NCI-H2171 treated with DMSO at 0.1 percent for 48 hours (cell line): ENCODE measurements around the gene TRAF5.
"Not testable (repeated sequence)": the region's sequence is repeated elsewhere in the genome, so short reads cannot be mapped to it uniquely, and the experiment has no call there.

Source experiments
- DNase-seq: peaks from one replicate; lab custom pipeline; 2025; lab: John Stamatoyannopoulos, UW

Gene TRAF5

GRCh38 chr1:211326528-211327345, at the start of gene TRAF5:
TSS of gene TRAF5 (plus strand) at chr1:211326833. CDS start at chr1:211353240, 26,407 bp downstream.
- DNase-seq: peak; percentile 28

- DNase-seq: no peak
Measured at GRCh38 chr1:211279340-211279739, 47.3 kb upstream of the TRAF5 start.

GRCh38 chr1:211280910-211281309, 45.7 kb upstream of the TRAF5 start:
- no peak for DNase-seq

- no peak for DNase-seq
Measured at GRCh38 chr1:211281320-211282022, 45.2 kb upstream of the TRAF5 start.

- no peak for DNase-seq
Measured at GRCh38 chr1:211282023-211282373, 44.6 kb upstream of the TRAF5 start.

- no peak for DNase-seq
Measured at GRCh38 chr1:211285196-211285595, 41.4 kb upstream of the TRAF5 start.

GRCh38 chr1:211287218-211287617, 39.4 kb upstream of the TRAF5 start:
- DNase-seq: no peak

GRCh38 chr1:211292411-211292810, 34.2 kb upstream of the TRAF5 start:
- no peak for DNase-seq

- DNase-seq: no peak
Measured at GRCh38 chr1:211296396-211296795, 30.2 kb upstream of the TRAF5 start.

- DNase-seq: no peak
Measured at GRCh38 chr1:211305044-211305443, 21.6 kb upstream of the TRAF5 start.

GRCh38 chr1:211309617-211310016, 17.0 kb upstream of the TRAF5 start:
- no peak for DNase-seq

GRCh38 chr1:211313392-211313791, 13.2 kb upstream of the TRAF5 start:
- no peak for DNase-seq

- no peak for DNase-seq
Measured at GRCh38 chr1:211318576-211319280, 7.9 kb upstream of the TRAF5 start.

GRCh38 chr1:211319892-211320291, 6.7 kb upstream of the TRAF5 start:
- DNase-seq: no peak

GRCh38 chr1:211320980-211321379, 5.7 kb upstream of the TRAF5 start:
- DNase-seq: no peak

GRCh38 chr1:211321646-211322045, 5.0 kb upstream of the TRAF5 start:
- not testable (repeated sequence) for DNase-seq

GRCh38 chr1:211323156-211324063, 3.2 kb upstream of the TRAF5 start:
- peak; percentile 76 for DNase-seq

- no peak for DNase-seq
Measured at GRCh38 chr1:211324992-211325775, 1.4 kb upstream of the TRAF5 start.

- DNase-seq: no peak
Measured at GRCh38 chr1:211326140-211326527, 499 bp upstream of the TRAF5 start.

- DNase-seq: no peak
Measured at GRCh38 chr1:211327346-211327921, 801 bp downstream of the TRAF5 start.
